Caki2 (cell line): ENCODE results near the gene HIPK1. TPM values are rescaled to one million over a fixed set of nuclear protein-coding genes. Genes with fewer than 3 reads are reported as not detected.
"Not testable (repeated sequence)": the region's sequence is repeated elsewhere in the genome, so short reads cannot be mapped to it uniquely, and the experiment has no call there.

ENCODE experiments used
- DNase-seq: peaks from one replicate; pipeline ENCODE4 v3.0.0-alpha.2; 2015; ENCODE audit warnings: low read depth
- in situ Hi-C: cut with HindIII; loops from 2 replicates; pipeline ENCODE4 v1.10.0; 2016; ENCODE audit warnings: low sequenced_read_pairs, low pct_unique_long_range_greater_than_20kb, mixed read lengths
- total RNA-seq: library from RNA; depleted of rRNA; stranded (reverse); fragments of >200 nt; shearing (Covaris generic); gene quantifications from 2 replicates; pipeline ENCODE4 v1.2.3, GENCODE V29; 2014; ENCODE audit warnings: low replicate concordance

The HIPK1 gene
- total RNA-seq, 1 experiment from 2014 or later: 10.0 TPM

- in situ Hi-C loops: no loop called here
- DNase-seq: no peak
Observed at GRCh38 chr1:113937146-113937545, 8.0 kb downstream of the HIPK1 start.

- DNase-seq: no peak
- in situ Hi-C loops: no loop called here
Observed at GRCh38 chr1:113938192-113938591, 9.1 kb downstream of the HIPK1 start.

- in situ Hi-C loops: no loop called here
- no peak for DNase-seq
Observed at GRCh38 chr1:113940365-113941244, 11.5 kb downstream of the HIPK1 start.

- in situ Hi-C loops: no loop called here
- no peak for DNase-seq
Observed at GRCh38 chr1:113941245-113941559, 12.1 kb downstream of the HIPK1 start.

GRCh38 chr1:113942527-113942926 is 13.4 kb downstream of the HIPK1 start:
- no peak for DNase-seq
- in situ Hi-C loops: no loop called here

- DNase-seq: no peak
- in situ Hi-C loops: no loop called here
Observed at GRCh38 chr1:113943028-113943811, 14.1 kb downstream of the HIPK1 start.

GRCh38 chr1:113945329-113945728 is 16.2 kb downstream of the HIPK1 start:
- in situ Hi-C loops: no loop called here
- no peak for DNase-seq

GRCh38 chr1:113946112-113946511 is 17.0 kb downstream of the HIPK1 start:
- in situ Hi-C loops: no loop called here
- no peak for DNase-seq

GRCh38 chr1:113946678-113947387 is 17.7 kb downstream of the HIPK1 start:
- in situ Hi-C loops: no loop called here
- DNase-seq: no peak

GRCh38 chr1:113947388-113948107 is 18.4 kb downstream of the HIPK1 start:
- in situ Hi-C loops: no loop called here
- DNase-seq: no peak

GRCh38 chr1:113948151-113948550 is 19.0 kb downstream of the HIPK1 start:
- in situ Hi-C loops, DNase-seq: not testable (repeated sequence)

- in situ Hi-C loops: no loop called here
- DNase-seq: no peak
Observed at GRCh38 chr1:113949007-113949406, 19.9 kb downstream of the HIPK1 start.

- in situ Hi-C loops: no loop called here
Observed at GRCh38 chr1:113950908-113951307, 21.8 kb downstream of the HIPK1 start.

GRCh38 chr1:113951719-113952118 is 22.6 kb downstream of the HIPK1 start:
- DNase-seq: no peak
- in situ Hi-C loops: no loop called here

More at GRCh38 chr1:113950908-113951307, 21.8 kb downstream of the HIPK1 start:
- DNase-seq: no peak

GRCh38 chr1:113957984-113958383 is 28.9 kb downstream of the HIPK1 start:
- no peak for DNase-seq
- in situ Hi-C loops: no loop called here

- in situ Hi-C loops: no loop called here
- no peak for DNase-seq
Observed at GRCh38 chr1:113958691-113959090, 29.6 kb downstream of the HIPK1 start.

- in situ Hi-C loops: no loop called here
- DNase-seq: no peak
Observed at GRCh38 chr1:113963281-113963906, 34.3 kb downstream of the HIPK1 start.
